Measurements from ENCODE around the gene HCN2. TPM values are rescaled to one million over a fixed set of nuclear protein-coding genes. Genes with fewer than 3 reads are reported as not detected.

The HCN2 gene
- total and polyA plus RNA-seq, 2 of the 13 experiments (the other 11 are each of a cell fraction or from before 2014, with no cell fraction given) = 0.01 TPM; not detected in 1

DNA sequence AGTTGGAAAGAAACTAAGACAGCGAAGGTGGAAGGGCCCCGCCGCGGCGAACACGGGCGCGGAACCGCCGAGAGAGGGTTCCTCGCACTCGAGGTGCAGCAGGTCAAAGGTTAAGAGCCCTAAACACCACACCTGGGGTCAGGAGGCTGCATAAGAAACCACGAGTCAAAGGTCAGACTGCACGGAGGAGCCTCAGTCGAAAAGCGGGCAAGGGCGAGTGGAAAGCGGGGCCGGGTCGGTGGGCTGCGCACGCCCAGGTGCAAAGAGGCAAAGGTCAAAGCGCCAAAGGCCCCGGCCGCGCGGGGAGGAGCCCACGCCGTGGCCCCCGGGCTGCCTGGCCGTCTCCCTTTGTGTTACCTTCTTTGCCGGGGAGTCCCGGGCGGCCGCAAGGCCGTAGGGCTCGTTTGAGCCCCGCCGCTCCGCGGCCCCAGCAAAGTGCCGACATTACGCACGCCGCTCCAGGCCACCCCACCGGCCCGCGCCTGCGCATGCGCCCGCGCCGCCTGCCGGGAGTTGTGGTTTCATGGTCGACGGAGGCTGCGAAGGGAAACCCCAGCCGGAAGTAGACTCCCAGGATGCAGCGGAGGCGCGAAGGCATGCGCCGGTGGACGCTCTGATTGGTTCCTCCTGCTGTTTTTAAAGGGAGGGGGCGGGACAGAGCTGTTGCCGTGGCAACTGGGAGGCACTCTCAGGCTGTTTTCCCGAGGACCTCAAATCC lies 43.5 kb downstream of the HCN2 start, which contains the start of gene POLRMT (continued):
- TF ChIP-seq, protein P1, sequence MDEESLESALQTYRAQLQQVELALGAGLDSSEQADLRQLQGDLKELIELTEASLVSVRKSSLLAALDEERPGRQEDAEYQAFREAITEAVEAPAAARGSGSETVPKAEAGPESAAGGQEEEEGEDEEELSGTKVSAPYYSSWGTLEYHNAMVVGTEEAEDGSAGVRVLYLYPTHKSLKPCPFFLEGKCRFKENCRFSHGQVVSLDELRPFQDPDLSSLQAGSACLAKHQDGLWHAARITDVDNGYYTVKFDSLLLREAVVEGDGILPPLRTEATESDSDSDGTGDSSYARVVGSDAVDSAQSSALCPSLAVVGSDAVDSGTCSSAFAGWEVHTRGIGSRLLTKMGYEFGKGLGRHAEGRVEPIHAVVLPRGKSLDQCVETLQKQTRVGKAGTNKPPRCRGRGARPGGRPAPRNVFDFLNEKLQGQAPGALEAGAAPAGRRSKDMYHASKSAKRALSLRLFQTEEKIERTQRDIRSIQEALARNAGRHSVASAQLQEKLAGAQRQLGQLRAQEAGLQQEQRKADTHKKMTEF (CRISPR knock-in tag; IDR thresholded peaks at IDR 0.05) = no peak; the same call in 1 of the 2 replicates
- TF ChIP-seq HMG20B (CRISPR knock-in tag; conservative IDR thresholded peaks at IDR 0.05) = no peak
- TF ChIP-seq DMAP1 (CRISPR knock-in tag; IDR thresholded peaks at IDR 0.05) = no peak; the same call in 1 of the 2 replicates
- TF ChIP-seq, protein P2, sequence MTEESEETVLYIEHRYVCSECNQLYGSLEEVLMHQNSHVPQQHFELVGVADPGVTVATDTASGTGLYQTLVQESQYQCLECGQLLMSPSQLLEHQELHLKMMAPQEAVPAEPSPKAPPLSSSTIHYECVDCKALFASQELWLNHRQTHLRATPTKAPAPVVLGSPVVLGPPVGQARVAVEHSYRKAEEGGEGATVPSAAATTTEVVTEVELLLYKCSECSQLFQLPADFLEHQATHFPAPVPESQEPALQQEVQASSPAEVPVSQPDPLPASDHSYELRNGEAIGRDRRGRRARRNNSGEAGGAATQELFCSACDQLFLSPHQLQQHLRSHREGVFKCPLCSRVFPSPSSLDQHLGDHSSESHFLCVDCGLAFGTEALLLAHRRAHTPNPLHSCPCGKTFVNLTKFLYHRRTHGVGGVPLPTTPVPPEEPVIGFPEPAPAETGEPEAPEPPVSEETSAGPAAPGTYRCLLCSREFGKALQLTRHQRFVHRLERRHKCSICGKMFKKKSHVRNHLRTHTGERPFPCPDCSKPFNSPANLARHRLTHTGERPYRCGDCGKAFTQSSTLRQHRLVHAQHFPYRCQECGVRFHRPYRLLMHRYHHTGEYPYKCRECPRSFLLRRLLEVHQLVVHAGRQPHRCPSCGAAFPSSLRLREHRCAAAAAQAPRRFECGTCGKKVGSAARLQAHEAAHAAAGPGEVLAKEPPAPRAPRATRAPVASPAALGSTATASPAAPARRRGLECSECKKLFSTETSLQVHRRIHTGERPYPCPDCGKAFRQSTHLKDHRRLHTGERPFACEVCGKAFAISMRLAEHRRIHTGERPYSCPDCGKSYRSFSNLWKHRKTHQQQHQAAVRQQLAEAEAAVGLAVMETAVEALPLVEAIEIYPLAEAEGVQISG (CRISPR knock-in tag; IDR thresholded peaks at IDR 0.05) = peak; percentile 86
- no peak for TF ChIP-seq TSC22D2 (CRISPR knock-in tag; IDR thresholded peaks at IDR 0.05; ENCODE audit: borderline replicate concordance)
- TF ChIP-seq KDM4B (CRISPR knock-in tag; IDR thresholded peaks at IDR 0.05) = no peak
- TF ChIP-seq, protein P3, sequence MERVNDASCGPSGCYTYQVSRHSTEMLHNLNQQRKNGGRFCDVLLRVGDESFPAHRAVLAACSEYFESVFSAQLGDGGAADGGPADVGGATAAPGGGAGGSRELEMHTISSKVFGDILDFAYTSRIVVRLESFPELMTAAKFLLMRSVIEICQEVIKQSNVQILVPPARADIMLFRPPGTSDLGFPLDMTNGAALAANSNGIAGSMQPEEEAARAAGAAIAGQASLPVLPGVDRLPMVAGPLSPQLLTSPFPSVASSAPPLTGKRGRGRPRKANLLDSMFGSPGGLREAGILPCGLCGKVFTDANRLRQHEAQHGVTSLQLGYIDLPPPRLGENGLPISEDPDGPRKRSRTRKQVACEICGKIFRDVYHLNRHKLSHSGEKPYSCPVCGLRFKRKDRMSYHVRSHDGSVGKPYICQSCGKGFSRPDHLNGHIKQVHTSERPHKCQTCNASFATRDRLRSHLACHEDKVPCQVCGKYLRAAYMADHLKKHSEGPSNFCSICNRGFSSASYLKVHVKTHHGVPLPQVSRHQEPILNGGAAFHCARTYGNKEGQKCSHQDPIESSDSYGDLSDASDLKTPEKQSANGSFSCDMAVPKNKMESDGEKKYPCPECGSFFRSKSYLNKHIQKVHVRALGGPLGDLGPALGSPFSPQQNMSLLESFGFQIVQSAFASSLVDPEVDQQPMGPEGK (CRISPR knock-in tag; IDR thresholded peaks at IDR 0.05) = no peak
- TF ChIP-seq, protein P4, sequence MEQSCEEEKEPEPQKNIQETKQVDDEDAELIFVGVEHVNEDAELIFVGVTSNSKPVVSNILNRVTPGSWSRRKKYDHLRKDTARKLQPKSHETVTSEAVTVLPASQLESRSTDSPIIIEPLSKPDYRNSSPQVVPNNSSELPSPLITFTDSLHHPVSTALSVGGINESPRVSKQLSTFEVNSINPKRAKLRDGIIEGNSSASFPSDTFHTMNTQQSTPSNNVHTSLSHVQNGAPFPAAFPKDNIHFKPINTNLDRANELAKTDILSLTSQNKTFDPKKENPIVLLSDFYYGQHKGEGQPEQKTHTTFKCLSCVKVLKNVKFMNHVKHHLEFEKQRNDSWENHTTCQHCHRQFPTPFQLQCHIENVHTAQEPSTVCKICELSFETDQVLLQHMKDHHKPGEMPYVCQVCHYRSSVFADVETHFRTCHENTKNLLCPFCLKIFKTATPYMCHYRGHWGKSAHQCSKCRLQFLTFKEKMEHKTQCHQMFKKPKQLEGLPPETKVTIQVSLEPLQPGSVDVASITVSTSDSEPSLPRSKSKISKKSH (CRISPR knock-in tag; IDR thresholded peaks at IDR 0.05; ENCODE audit: borderline replicate concordance) = no peak
- TF ChIP-seq, protein P5, sequence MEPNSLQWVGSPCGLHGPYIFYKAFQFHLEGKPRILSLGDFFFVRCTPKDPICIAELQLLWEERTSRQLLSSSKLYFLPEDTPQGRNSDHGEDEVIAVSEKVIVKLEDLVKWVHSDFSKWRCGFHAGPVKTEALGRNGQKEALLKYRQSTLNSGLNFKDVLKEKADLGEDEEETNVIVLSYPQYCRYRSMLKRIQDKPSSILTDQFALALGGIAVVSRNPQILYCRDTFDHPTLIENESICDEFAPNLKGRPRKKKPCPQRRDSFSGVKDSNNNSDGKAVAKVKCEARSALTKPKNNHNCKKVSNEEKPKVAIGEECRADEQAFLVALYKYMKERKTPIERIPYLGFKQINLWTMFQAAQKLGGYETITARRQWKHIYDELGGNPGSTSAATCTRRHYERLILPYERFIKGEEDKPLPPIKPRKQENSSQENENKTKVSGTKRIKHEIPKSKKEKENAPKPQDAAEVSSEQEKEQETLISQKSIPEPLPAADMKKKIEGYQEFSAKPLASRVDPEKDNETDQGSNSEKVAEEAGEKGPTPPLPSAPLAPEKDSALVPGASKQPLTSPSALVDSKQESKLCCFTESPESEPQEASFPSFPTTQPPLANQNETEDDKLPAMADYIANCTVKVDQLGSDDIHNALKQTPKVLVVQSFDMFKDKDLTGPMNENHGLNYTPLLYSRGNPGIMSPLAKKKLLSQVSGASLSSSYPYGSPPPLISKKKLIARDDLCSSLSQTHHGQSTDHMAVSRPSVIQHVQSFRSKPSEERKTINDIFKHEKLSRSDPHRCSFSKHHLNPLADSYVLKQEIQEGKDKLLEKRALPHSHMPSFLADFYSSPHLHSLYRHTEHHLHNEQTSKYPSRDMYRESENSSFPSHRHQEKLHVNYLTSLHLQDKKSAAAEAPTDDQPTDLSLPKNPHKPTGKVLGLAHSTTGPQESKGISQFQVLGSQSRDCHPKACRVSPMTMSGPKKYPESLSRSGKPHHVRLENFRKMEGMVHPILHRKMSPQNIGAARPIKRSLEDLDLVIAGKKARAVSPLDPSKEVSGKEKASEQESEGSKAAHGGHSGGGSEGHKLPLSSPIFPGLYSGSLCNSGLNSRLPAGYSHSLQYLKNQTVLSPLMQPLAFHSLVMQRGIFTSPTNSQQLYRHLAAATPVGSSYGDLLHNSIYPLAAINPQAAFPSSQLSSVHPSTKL (CRISPR knock-in tag; IDR thresholded peaks at IDR 0.05) = peak; percentile 6; the same call in 1 of the 2 replicates
- peak; percentile 87 for TF ChIP-seq HCFC1 (IDR thresholded peaks at IDR 0.05; ENCODE audit: low read depth, low read length)

All from HepG2 (cell line).